Ovary (tissue), 3 donors: Measurements from ENCODE around the gene MOB3C.

Source experiments
- POLR2A ChIP-seq: fragments of 450-650 bp; IDR thresholded peaks from one replicate; pipeline ENCODE4 v1.6.1; 2017; ENCODE audit warnings: antibody characterized with exemption, mild to moderate bottlenecking, moderate library complexity
- TF ChIP-seq, protein P1 (sequence below), 3 donors: fragments of 450-650 bp in 2 of 3; fragments of 200-600 bp in 1 of 3; IDR thresholded peaks; one replicate each; pipeline versions ENCODE4 v1.5.1 to v1.8.0; 2016 to 2022; ENCODE audit warnings: antibody characterized with exemption in 3 of 3, mild to moderate bottlenecking in 1 of 3
- donor health status: DM: no; HTN: no; CAD: no.

DNA sequence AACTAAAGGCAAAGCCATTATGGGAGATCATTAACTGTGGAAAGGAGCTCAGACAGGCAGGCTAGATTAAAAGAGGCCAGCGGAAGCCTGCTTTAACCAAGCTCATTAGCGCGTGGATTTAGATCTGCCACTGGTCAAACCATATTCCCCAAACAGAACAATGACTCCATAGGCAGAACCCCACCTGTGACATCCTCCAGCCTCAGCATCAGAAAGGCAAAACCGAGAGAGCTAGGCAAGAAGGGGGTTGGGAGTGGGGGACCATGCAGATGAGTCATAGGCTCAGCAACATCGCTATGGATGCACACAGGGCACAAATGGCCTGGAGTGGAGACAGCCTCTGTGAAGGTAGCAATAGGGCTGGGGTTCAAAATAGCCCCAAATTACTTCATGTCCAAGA lies 33.1 kb downstream of the MOB3C start:
- TF ChIP-seq, protein P1, sequence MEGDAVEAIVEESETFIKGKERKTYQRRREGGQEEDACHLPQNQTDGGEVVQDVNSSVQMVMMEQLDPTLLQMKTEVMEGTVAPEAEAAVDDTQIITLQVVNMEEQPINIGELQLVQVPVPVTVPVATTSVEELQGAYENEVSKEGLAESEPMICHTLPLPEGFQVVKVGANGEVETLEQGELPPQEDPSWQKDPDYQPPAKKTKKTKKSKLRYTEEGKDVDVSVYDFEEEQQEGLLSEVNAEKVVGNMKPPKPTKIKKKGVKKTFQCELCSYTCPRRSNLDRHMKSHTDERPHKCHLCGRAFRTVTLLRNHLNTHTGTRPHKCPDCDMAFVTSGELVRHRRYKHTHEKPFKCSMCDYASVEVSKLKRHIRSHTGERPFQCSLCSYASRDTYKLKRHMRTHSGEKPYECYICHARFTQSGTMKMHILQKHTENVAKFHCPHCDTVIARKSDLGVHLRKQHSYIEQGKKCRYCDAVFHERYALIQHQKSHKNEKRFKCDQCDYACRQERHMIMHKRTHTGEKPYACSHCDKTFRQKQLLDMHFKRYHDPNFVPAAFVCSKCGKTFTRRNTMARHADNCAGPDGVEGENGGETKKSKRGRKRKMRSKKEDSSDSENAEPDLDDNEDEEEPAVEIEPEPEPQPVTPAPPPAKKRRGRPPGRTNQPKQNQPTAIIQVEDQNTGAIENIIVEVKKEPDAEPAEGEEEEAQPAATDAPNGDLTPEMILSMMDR (IDR thresholded peaks at IDR 0.05) = no peak
- TF ChIP-seq POLR2A = no peak
